ENCODE results near the gene HOXA2. TPM values are rescaled to one million over a fixed set of nuclear protein-coding genes. Genes with fewer than 3 reads are reported as not detected.

HOXA2 gene
- total and polyA plus RNA-seq, 12 donors: 0.41 to 5.7 (median 1.2) TPM; not detected in 1

DNA sequence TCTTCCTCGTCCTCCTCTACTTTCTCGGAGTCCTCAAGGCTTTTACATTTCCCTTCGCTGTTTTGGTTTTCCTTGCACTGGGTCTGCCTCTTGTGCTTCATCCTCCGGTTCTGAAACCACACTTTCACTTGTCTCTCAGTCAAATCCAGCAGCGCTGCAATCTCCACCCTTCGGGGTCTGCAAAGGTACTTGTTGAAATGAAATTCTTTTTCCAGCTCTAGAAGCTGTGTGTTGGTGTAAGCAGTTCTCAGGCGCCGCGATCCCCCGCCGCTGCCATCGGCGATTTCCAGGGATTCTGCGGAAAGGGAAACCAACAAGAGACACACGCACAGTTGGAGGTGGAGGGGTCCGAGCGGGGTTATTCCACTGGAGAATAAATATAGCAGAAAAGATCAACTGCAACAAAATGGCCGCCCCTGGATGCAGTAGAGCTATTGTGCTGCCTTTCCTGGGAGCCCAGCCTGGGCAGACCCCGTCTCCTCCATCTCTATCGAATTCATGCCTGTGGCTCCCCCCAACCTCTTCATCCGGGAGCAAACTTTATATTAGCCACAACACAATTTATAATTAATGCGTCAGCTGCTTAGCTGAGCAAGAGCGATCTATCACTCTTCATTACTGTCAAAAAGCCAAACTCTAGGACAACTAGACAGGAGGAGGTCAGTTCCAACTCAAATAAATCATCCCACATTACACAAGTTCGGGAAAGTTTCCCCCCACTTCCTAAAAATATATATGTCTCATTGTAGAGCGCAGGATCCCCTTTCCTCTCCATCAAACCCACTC, 1.1 kb downstream of the HOXA2 start:
- Histone ChIP-seq H3K4me3 (peak overlapping the region in 2 of 4 donors; percentile 18 to 64), H3K4me1 (replicated peaks in 1 of 2) (peaks cover 17 to 41% of the 10 kb centered on the region in 2 donors), H3K27me3 (no peaks in the 10 kb centered on the region), H3K27ac (peak overlapping the region in 4 of 5 donors; percentile 29 to 90 (median 62)), H3K36me3 (replicated peaks in 1 of 2) (no peaks in the 10 kb centered on the region), H3K9me3 (replicated peaks in 1 of 3) (no peaks in the 10 kb centered on the region)
- peak in 1 of 7 donors; percentile 56 for DNase-seq
- TF ChIP-seq, protein P1, sequence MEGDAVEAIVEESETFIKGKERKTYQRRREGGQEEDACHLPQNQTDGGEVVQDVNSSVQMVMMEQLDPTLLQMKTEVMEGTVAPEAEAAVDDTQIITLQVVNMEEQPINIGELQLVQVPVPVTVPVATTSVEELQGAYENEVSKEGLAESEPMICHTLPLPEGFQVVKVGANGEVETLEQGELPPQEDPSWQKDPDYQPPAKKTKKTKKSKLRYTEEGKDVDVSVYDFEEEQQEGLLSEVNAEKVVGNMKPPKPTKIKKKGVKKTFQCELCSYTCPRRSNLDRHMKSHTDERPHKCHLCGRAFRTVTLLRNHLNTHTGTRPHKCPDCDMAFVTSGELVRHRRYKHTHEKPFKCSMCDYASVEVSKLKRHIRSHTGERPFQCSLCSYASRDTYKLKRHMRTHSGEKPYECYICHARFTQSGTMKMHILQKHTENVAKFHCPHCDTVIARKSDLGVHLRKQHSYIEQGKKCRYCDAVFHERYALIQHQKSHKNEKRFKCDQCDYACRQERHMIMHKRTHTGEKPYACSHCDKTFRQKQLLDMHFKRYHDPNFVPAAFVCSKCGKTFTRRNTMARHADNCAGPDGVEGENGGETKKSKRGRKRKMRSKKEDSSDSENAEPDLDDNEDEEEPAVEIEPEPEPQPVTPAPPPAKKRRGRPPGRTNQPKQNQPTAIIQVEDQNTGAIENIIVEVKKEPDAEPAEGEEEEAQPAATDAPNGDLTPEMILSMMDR (IDR thresholded peaks at IDR 0.05): no peak
- no peak for TF ChIP-seq POLR2A (IDR thresholded peaks at IDR 0.05)
- 30 to 57% (median 38%) methylated on average over 25 of the region's 25 CpGs for WGBS, 4 donors
- intact Hi-C loops (cut with DNase I): loop anchor here in 1 of 2 donors (10.0 kb wide), 1 partner anchor 237 kb away; the partner anchor contains the start of gene SKAP2

DNA sequence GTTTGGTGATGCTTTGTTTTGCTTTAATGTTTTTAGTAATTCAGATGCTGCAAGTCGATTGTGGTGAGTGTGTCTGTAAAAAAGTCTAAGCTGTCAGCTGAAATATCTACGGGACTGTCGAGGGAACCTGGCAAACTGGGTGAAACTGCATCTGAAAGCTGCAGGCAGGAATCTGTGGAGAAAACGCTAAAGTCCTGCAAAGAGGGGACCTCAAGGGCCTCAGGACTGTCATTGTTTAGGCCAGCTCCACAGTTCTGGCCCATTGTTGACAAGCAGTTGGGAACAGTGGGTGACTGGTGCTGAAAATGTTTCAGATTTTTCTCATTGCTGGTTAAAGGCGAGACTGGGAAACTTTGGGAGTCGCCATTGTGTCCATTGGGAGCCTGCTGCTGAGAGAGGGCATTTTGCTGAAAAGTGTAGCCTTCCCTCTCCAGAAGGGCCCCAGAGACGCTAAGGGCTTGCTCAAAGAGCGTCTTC, 1.8 kb downstream of the HOXA2 start:
- H3K36me3 ChIP-seq (replicated peaks in 1 of 2): no peaks in the 10 kb centered on the region
- intact Hi-C loops (cut with DNase I): loop anchor here in 1 of 2 donors (10.0 kb wide), 1 partner anchor 236 kb away; the partner anchor contains the start of gene SKAP2
- TF ChIP-seq POLR2A (IDR thresholded peaks at IDR 0.05): no peak
- TF ChIP-seq, protein P1 (IDR thresholded peaks at IDR 0.05): no peak
- 66 to 82% (median 70%) methylated on average over 8 of the region's 8 CpGs for WGBS, 4 donors
- no peaks in the 10 kb centered on the region for H3K9me3 ChIP-seq (replicated peaks in 1 of 3)
- DNase-seq: no peak
- peak overlapping the region in 4 of 5 donors; percentile 10 to 90 (median 62) for H3K27ac ChIP-seq
- peaks cover 17 to 41% of the 10 kb centered on the region in 2 donors for H3K4me1 ChIP-seq (replicated peaks in 1 of 2)
- peak overlapping the region in 2 of 4 donors; percentile 18 to 64 for H3K4me3 ChIP-seq
- no peaks in the 10 kb centered on the region for H3K27me3 ChIP-seq

DNA sequence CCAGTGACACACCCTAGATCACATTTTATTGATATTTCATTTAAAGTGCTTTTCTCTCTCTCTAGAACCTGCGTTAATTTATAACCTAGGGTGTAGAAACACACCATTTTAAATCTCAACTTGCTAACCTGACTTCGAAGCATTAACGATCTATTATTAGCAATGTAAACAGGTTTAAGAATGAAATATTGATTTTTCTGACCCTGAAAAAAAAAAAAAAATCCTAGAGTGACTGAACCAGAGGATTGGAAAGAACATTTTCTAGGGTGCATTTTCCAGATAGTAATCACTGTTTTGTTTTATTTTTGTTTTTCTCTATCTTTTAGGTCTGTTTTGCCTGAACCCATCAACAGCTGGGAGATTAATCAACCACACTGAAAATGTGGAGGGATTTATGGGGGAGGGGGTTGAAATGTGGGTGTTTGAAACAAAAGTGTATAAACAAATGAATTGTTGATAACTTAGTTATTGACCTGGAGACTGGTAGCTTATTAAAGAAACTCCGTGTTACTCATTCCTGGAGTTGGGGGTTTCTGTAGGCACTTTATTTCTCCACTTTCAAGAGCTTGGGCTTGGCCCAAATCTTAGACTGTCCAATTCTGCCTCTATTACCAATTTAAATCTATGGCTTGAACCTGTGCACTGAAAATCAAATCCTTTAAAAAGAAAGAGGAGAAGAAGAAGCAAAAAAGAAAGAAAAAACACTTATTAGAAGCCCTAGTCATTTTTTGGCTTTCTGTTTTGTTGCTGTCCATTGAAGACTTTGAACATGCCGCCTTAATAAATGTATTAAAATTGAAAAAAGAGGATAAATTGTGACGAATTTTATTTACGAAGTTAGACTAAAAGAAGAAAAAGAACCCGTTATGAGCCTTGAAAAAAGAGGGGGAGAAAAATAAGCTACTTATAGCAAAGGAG, 2.8 kb downstream of the HOXA2 start:
- Histone ChIP-seq H3K27ac (peak overlapping the region in 2 of 5 donors; percentile 89 to 95), H3K4me3 (peak overlapping the region in 1 of 4 donors; percentile 76), H3K36me3 (replicated peaks in 1 of 2) (no peaks in the 10 kb centered on the region), H3K4me1 (replicated peaks in 1 of 2) (peaks cover 22 to 41% of the 10 kb centered on the region in 2 donors), H3K9me3 (replicated peaks in 1 of 3) (no peaks in the 10 kb centered on the region), H3K27me3 (no peaks in the 10 kb centered on the region)
- DNase-seq: no peak
- TF ChIP-seq, protein P1 (IDR thresholded peaks at IDR 0.05): no peak
- TF ChIP-seq POLR2A (IDR thresholded peaks at IDR 0.05): no peak
- WGBS, 4 donors: 66 to 82% (median 74%) methylated on average over 8 of the region's 8 CpGs
- intact Hi-C loops (cut with DNase I): loop anchor here (10.0 kb wide), 1 partner anchor 235 kb away; the partner anchor contains the start of gene SKAP2 (in 2 of the 2)

Measured in adrenal gland (tissue), 12 donors.